Right atrium auricular region (tissue), 2 donors: ENCODE measurements around the gene LASP1NB. TPM values are rescaled to one million over a fixed set of nuclear protein-coding genes. Genes with fewer than 3 reads are reported as not detected.
"Not testable (repeated sequence)": the region's sequence is repeated elsewhere in the genome, so short reads cannot be mapped to it uniquely, and the experiment has no call there.

Experiments used
- DNase-seq: peaks from one replicate; pipeline ENCODE4 v3.0.0-alpha.2; 2019; ENCODE audit warnings: low spot score
- H3K27ac ChIP-seq, 2 donors: fragments of 200-600 bp; sonication (generic); 1 replicate in 1 of 2; 2 replicates in 1 of 2; pipeline ENCODE4 v1.5.1; 2016 to 2019
- H3K27me3 ChIP-seq, 2 donors: fragments of 200-600 bp; sonication (generic); one replicate each; pipeline versions ENCODE4 v1.5.1 to v1.6.0; 2017 to 2019
- H3K36me3 ChIP-seq: fragments of 200-600 bp; sonication (generic); one replicate; pipeline ENCODE4 v1.5.1; 2016
- H3K4me1 ChIP-seq, 2 donors: fragments of 200-600 bp; sonication (generic); one replicate each; pipeline versions ENCODE4 v1.5.1 to v1.6.0; 2017 to 2019
- H3K4me3 ChIP-seq, 2 donors: fragments of 200-600 bp; sonication (generic); 1 replicate in 1 of 2; 2 replicates in 1 of 2; pipeline ENCODE4 v1.5.1; 2017 to 2019; ENCODE audit warnings: mild to moderate bottlenecking in 1 of 2, moderate library complexity in 1 of 2
- H3K9me3 ChIP-seq, 2 donors: fragments of 200-600 bp; sonication (generic); one replicate each; pipeline ENCODE4 v1.5.1; 2019
- microRNA-seq, 2 donors: library from miRNA; unstranded; fragments of <30 nt; microRNA quantifications; one replicate each; pipeline ENCODE4, GENCODE V29; 2016 to 2017; ENCODE audit warnings: borderline number of aligned reads in 2 of 2, borderline replicate concordance in 1 of 2
- total RNA-seq, 2 donors: library from RNA; depleted of rRNA; stranded (reverse); fragments of >200 nt; gene quantifications; one replicate each; pipeline ENCODE4 v1.1.0, GENCODE V29; 2016
- TF ChIP-seq, protein P1 (sequence below), 2 donors: fragments of 200-600 bp; sonication (generic); IDR thresholded peaks; one replicate each; pipeline ENCODE4 v1.5.1; 2019; ENCODE audit warnings: antibody characterized with exemption in 2 of 2

Gene LASP1NB

DNA sequence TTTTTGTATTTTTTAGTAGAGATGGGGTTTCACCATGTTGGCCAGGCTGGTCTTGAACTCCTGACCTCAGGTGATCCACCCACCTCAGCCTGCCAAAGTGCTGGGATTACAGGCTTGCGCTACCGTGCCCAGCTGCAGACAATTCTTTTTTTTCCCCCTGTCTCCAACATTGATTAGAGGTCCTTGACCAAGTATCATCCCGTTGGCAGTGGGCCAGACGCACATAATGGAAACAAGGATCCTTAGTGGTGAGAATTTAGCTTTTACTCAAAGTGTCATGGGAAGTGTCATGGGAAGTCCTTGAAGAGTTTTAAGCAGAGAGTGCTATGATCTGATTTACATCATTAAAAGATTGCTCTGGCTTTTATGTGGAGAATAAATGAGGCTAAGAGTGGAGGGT lies 43.9 kb downstream of the LASP1NB start:
- no peak for DNase-seq
- H3K27ac ChIP-seq, result no peak overlapping the region
- H3K36me3 ChIP-seq, result no peaks in the 10 kb centered on the region
- no peak overlapping the region for H3K4me3 ChIP-seq
- no peaks in the 10 kb centered on the region for H3K27me3 ChIP-seq
- no peaks in the 10 kb centered on the region for H3K4me1 ChIP-seq
- H3K9me3 ChIP-seq, result no peaks in the 10 kb centered on the region
- TF ChIP-seq, protein P1, sequence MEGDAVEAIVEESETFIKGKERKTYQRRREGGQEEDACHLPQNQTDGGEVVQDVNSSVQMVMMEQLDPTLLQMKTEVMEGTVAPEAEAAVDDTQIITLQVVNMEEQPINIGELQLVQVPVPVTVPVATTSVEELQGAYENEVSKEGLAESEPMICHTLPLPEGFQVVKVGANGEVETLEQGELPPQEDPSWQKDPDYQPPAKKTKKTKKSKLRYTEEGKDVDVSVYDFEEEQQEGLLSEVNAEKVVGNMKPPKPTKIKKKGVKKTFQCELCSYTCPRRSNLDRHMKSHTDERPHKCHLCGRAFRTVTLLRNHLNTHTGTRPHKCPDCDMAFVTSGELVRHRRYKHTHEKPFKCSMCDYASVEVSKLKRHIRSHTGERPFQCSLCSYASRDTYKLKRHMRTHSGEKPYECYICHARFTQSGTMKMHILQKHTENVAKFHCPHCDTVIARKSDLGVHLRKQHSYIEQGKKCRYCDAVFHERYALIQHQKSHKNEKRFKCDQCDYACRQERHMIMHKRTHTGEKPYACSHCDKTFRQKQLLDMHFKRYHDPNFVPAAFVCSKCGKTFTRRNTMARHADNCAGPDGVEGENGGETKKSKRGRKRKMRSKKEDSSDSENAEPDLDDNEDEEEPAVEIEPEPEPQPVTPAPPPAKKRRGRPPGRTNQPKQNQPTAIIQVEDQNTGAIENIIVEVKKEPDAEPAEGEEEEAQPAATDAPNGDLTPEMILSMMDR (IDR thresholded peaks at IDR 0.05), result no peak

DNA sequence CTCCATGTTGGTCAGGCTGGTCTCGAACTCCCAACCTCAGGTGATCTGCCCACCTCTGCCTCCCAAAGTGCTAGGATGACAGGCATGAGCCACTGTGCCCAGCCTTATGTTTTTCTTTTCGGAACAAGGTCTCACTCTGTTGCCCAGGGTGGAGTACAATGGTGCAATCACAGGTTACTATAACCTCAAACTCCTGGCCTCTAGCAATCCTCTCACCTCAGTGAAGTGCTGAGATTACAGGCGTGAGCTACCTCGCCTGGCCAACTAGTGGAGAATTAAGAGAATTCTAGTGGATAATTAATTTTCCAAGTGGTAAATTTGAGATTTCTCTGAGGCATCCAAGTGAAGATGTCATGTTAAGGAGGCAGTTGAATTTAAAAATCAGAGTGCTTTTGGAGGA lies 44.7 kb downstream of the LASP1NB start:
- Histone ChIP-seq H3K4me1 (no peaks in the 10 kb centered on the region), H3K36me3 (no peaks in the 10 kb centered on the region), H3K9me3 (no peaks in the 10 kb centered on the region), H3K4me3 (no peak overlapping the region), H3K27ac (no peak overlapping the region), H3K27me3 (no peaks in the 10 kb centered on the region)
- no peak for DNase-seq
- TF ChIP-seq, protein P1 (IDR thresholded peaks at IDR 0.05), result no peak

DNA sequence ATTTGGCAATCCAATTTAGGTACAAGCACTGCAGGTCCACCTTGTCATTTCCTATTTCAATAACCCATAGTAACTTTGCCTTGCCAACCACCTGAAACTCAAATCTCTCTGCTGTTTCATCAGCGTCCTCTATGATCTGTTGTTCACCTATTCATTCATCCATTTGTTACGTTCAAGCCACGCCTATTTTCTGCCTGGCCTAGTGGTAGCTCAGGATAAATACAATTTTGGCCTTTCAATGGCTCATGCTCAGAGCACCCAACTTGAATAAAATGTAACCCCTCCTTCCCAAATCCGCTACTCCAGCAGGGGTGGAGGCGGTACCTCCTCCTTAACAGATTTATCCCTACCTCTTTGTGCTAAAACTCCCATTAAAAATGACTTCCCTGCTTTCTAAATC lies 45.4 kb downstream of the LASP1NB start:
- no peaks in the 10 kb centered on the region for H3K27me3 ChIP-seq
- no peaks in the 10 kb centered on the region for H3K9me3 ChIP-seq
- TF ChIP-seq, protein P1 (IDR thresholded peaks at IDR 0.05), result no peak
- H3K36me3 ChIP-seq, result no peaks in the 10 kb centered on the region
- H3K27ac ChIP-seq, result no peak overlapping the region
- H3K4me3 ChIP-seq, result no peak overlapping the region
- DNase-seq, result no peak
- no peaks in the 10 kb centered on the region for H3K4me1 ChIP-seq

DNA sequence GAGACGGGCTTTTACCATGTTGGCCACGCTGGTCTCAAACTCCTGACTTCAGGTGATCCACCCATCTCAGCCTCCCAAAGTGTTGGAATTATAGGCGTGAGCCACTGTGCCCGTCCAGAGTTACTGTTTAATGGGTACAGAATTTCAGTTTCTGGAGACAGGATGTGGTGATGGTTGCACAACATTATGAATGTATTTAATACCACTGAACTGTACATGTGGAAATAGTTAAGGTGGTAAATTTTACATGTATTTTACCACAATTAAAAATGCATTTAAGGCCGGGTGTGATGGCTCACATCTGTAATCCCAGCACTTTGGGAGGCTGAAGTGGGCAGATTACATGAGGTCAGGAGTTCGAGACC lies 50.8 kb downstream of the LASP1NB start:
- H3K4me1 ChIP-seq, H3K9me3 ChIP-seq, DNase-seq, H3K4me3 ChIP-seq, H3K36me3 ChIP-seq, H3K27ac ChIP-seq, H3K27me3 ChIP-seq: not testable (repeated sequence)

DNA sequence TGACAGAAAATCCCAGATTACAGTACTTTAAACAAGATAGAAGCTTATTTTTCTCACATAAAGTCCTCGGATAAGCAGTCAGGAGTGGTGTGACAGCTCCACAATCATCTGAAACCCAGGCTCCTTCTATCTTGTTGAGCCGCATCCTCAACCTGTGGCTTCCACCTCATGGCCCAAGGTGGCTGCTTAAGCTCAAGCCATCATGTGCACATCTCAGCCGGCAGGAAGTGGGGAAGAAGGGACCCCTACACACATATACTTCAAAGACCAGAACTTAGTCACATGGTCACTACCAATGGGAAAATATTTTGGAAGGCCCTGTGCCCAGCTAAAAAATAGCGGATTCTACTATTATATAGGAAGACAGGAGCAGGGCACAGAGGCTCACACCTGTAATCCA lies 52.8 kb downstream of the LASP1NB start:
- H3K4me1 ChIP-seq, result peaks cover 0 to 7% of the 10 kb centered on the region in 2 donors
- no peaks in the 10 kb centered on the region for H3K9me3 ChIP-seq
- no peak overlapping the region for H3K27ac ChIP-seq
- H3K4me3 ChIP-seq, result no peak overlapping the region
- TF ChIP-seq, protein P1 (IDR thresholded peaks at IDR 0.05), result no peak
- H3K27me3 ChIP-seq, result no peaks in the 10 kb centered on the region
- no peaks in the 10 kb centered on the region for H3K36me3 ChIP-seq
- DNase-seq, result no peak

Small RNAs within 50 kb of the gene (microRNA-seq; reads per million reads assigned to microRNA genes)
- 0 reads per million in 2 donors for gene MIR6779

Other genes starting within 250 kb of the LASP1NB start
- 10 to 100 TPM; 38.6 to 71.6 TPM for gene MLLT6, start 220.3 kb upstream of the LASP1NB start, total RNA-seq
- gene CISD3, start 195.3 kb upstream of the LASP1NB start, total RNA-seq, result 10 to 100 TPM; 17.2 to 20.0 TPM
- gene PCGF2, start 177.3 kb upstream of the LASP1NB start, total RNA-seq, result 10 to 100 TPM in 1 of 2 donors, 1 to 10 TPM in 1; 5.9 to 12.1 TPM
- gene PSMB3, start 172.9 kb upstream of the LASP1NB start, total RNA-seq, result 100 to 1,000 TPM; 185 to 200 TPM
- 10 to 100 TPM; 45.9 to 47.7 TPM for gene PIP4K2B, start 126.1 kb upstream of the LASP1NB start, total RNA-seq
- 1 to 10 TPM; 9.0 to 9.5 TPM for gene CWC25, start 100.3 kb upstream of the LASP1NB start, total RNA-seq
- 100 to 1,000 TPM; 640 to 985 TPM for gene RPL23, start 71.9 kb upstream of the LASP1NB start, total RNA-seq
- 10 to 100 TPM; 34.2 to 65.4 TPM for gene LASP1, start 55.6 kb upstream of the LASP1NB start, total RNA-seq
- not detected for gene FBXO47, start 41.8 kb downstream of the LASP1NB start, total RNA-seq
- 1 to 10 TPM; 4.6 to 9.3 TPM for gene PLXDC1, start 226.0 kb downstream of the LASP1NB start, total RNA-seq
- not detected for gene ARL5C, start 240.5 kb downstream of the LASP1NB start, total RNA-seq